ENCODE measurements around the gene FAM117B.

Gene FAM117B

DNA sequence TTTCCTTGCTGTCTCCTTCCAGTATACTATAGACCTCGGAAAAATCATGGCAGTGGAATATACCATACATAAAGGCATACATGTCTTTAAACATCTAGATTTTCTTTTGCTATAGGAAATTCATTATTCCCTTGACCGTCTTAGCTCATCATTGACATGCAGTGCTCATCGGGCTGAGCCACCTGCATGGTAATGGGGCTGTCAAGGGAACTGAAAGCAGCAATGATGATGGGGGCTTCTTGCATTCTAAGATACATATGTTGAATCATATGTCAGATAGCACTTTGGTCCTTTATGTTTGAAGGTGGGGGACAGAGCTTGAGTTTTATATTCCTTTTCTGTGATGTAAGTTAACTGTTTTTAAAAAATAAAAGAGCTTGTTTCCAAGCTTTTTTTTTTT is 130.2 kb downstream of the FAM117B start:
- DNase-seq (ENCODE audit: low spot score) = no peak
- peaks cover 42% of the 10 kb centered on the region for H3K4me1 Mint-ChIP-seq (ENCODE audit: low read depth)
- no peaks in the 10 kb centered on the region for H3K9me3 Mint-ChIP-seq
- H3K4me3 Mint-ChIP-seq = no peak overlapping the region
- H3K36me3 Mint-ChIP-seq (ENCODE audit: low read depth) = peaks cover 43% of the 10 kb centered on the region
- no peak overlapping the region for H3K27ac Mint-ChIP-seq
- H3K27me3 Mint-ChIP-seq (ENCODE audit: low read depth) = no peaks in the 10 kb centered on the region

DNA sequence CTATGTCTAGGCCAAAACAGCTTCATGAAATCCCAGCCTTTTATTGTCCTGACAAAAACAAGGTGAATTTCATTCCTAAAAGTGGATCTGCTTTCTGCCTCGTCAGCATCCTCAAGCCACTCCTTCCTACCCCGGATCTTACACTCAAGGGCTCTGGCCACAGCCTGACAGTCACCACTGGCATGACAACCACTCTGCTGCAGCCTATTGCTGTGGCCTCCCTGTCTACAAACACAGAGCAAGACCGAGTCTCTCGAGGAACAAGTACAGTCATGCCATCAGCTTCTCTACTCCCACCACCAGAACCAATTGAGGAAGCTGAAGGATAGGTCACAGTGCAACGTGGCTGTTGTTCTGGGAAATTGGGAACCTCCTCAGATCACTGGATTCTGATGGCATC is 130.7 kb downstream of the FAM117B start:
- Mint-ChIP-seq H3K4me3 (no peak overlapping the region), H3K27me3 (ENCODE audit: low read depth) (no peaks in the 10 kb centered on the region), H3K9me3 (no peaks in the 10 kb centered on the region), H3K4me1 (ENCODE audit: low read depth) (peaks cover 40% of the 10 kb centered on the region), H3K36me3 (ENCODE audit: low read depth) (peaks cover 41% of the 10 kb centered on the region), H3K27ac (no peak overlapping the region)
- no peak for DNase-seq (ENCODE audit: low spot score)

DNA sequence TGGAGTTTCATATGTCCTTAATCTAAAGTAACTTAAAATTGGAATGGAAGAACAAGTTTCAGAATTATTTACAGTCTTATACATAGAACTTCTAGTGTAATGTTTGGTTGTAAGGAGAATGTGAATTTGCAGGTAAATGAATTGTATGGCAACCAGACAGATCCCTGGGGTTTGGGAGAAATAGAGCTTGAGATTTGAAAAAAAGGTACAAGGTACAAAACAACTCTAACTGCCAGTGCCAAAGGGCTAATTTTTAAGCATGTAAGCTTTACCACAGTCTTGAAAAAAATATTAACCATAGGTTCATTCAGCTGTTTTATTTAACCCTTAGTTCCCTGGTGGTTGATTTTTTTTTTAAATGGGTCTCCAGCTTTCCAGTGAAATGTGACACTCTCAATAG is 133.5 kb downstream of the FAM117B start:
- no peaks in the 10 kb centered on the region for H3K9me3 Mint-ChIP-seq
- no peak overlapping the region for H3K4me3 Mint-ChIP-seq
- no peak overlapping the region for H3K27ac Mint-ChIP-seq
- no peak for DNase-seq (ENCODE audit: low spot score)
- peaks cover 15% of the 10 kb centered on the region for H3K4me1 Mint-ChIP-seq (ENCODE audit: low read depth)
- H3K27me3 Mint-ChIP-seq (ENCODE audit: low read depth) = no peaks in the 10 kb centered on the region
- peaks cover 31% of the 10 kb centered on the region for H3K36me3 Mint-ChIP-seq (ENCODE audit: low read depth)

DNA sequence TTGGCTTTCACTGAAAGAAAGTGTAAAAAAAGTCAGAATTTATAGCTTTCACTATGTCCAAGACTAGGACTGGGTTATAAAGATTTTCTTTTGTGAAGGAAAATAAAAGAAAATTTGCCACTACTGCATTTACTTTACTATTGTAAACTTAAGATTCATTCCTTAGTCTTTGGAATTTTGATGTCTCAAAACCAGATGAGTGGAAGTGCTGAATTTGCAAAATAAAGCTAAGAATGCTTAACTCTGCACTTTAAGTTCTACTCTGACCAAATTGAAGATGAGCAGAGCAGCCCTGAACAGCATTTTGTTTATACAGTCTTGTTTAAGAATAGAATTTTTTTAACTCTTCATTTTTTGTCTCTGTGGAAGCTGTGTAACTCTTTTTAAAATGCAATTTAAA is 134.4 kb downstream of the FAM117B start:
- Mint-ChIP-seq H3K36me3 (ENCODE audit: low read depth) (peaks cover 27% of the 10 kb centered on the region), H3K4me1 (ENCODE audit: low read depth) (peaks cover 8% of the 10 kb centered on the region), H3K4me3 (no peak overlapping the region), H3K27me3 (ENCODE audit: low read depth) (no peaks in the 10 kb centered on the region), H3K27ac (no peak overlapping the region), H3K9me3 (no peaks in the 10 kb centered on the region)
- no peak for DNase-seq (ENCODE audit: low spot score)

DNA sequence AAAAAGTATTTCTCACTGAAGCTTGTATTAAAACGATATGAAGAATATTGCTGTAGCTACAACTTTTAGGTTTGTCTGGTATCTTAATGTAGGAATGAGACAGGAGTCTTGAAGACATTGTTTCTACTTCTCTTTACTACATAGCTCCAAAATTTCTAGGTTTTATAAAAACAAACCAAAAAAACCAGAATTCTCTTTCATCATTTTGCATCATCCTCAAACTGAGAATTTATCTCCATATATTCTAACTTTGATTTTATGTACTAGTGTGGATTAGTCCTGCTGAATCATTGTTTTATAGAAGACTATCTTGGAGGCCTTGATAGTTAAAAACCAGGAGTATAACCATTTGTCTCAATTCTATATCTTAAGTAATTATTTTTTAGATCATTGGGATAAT is 136.6 kb downstream of the FAM117B start:
- Mint-ChIP-seq H3K4me3 (no peak overlapping the region), H3K36me3 (ENCODE audit: low read depth) (peaks cover 22% of the 10 kb centered on the region), H3K9me3 (no peaks in the 10 kb centered on the region), H3K27me3 (ENCODE audit: low read depth) (no peaks in the 10 kb centered on the region), H3K27ac (no peak overlapping the region), H3K4me1 (ENCODE audit: low read depth) (peaks cover 3% of the 10 kb centered on the region)
- DNase-seq (ENCODE audit: low spot score) = no peak

DNA sequence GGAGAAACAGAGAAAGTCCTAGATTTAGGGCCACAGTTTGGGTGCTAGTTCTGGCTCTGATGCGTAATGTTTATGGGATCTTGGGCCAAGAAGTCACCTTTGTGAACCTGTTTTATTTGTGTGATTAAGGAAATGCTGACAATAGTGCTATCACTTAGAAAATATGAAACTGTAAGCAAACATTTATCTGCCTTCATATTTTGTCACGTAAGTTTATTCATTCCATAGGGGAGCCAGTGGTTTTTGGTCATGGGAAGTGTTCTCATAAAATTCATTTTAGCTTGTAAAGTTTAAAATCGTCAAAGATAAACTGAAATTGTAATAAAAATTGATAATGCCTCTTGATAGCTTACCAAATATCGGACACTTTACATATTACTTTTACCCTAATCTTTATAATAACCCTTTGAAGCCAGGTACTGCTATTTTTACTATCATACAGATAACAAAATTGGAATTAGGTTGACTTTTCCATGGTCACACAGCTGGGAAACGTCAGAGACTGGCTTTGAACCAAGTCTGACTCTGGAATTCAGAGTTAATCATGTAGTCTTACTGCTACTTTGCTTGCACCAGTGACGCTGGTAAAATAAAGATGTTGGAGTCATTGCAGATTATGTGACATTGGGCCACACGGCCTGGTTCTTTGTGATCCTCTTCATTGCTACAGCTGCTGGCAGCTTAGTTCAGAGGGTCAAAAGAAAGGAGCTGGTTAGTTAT is 137.1 kb downstream of the FAM117B start:
- H3K9me3 Mint-ChIP-seq = no peaks in the 10 kb centered on the region
- no peaks in the 10 kb centered on the region for H3K27me3 Mint-ChIP-seq (ENCODE audit: low read depth)
- H3K4me3 Mint-ChIP-seq = no peak overlapping the region
- peaks cover 3% of the 10 kb centered on the region for H3K4me1 Mint-ChIP-seq (ENCODE audit: low read depth)
- peaks cover 21% of the 10 kb centered on the region for H3K36me3 Mint-ChIP-seq (ENCODE audit: low read depth)
- no peak for DNase-seq (ENCODE audit: low spot score)
- H3K27ac Mint-ChIP-seq = no peak overlapping the region

DNA sequence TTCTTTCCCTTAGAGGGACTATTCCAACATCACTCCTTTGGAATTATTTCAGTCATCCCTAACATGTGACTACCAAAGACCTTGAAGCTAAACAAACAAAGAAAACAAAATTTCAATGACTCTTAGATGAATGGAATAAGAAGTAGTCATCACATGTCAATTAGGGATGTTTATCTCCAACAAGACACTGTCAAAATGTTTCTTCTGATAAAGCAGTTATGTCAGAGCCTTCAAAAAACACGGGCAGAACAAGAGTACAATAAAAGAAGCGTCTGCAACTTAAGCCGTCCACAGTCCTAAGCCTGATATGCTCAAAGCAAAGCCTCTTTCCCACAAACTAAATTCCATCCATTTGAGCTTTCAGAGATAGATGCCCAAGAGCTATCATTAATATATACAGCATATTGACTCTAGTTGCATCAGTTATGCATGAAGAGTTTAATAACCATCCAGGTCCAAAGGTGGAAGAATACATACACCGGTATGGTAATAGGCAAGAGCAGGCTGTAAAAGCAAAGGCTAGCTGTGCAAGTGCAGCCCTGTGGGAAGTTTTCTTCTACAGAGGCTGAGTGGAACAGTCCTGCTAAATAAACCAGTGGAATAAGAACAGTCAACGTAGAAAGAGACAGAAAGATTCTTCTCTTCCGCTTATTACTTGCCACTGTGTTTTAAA is 138.7 kb downstream of the FAM117B start:
- no peak for DNase-seq (ENCODE audit: low spot score)
- Mint-ChIP-seq H3K27me3 (ENCODE audit: low read depth) (no peaks in the 10 kb centered on the region), H3K4me1 (ENCODE audit: low read depth) (no peaks in the 10 kb centered on the region), H3K27ac (no peak overlapping the region), H3K36me3 (ENCODE audit: low read depth) (peaks cover 23% of the 10 kb centered on the region), H3K9me3 (no peaks in the 10 kb centered on the region), H3K4me3 (no peak overlapping the region)

DNA sequence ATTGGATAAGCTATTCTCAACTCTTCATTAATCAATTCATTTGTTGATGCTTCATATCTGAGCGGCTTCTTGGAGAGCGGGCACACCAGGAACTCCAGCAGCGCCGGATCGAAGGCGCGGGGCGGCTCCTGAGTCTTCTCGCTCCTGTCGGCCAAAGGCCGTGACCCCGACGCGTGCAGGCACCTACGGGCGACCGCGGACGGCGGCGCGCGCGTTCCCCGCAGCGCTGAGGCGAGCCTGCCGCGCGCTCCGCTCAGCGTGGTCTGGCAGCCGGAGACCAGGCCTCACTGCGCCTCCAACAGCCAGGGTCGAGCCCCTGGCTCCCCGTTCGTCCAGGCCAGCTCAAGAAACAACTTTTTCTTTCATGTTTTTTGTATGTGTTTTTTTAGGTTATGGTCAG is 139.3 kb downstream of the FAM117B start:
- H3K9me3 Mint-ChIP-seq = no peaks in the 10 kb centered on the region
- H3K27me3 Mint-ChIP-seq (ENCODE audit: low read depth) = no peaks in the 10 kb centered on the region
- H3K4me1 Mint-ChIP-seq (ENCODE audit: low read depth) = no peaks in the 10 kb centered on the region
- DNase-seq (ENCODE audit: low spot score) = no peak
- no peak overlapping the region for H3K27ac Mint-ChIP-seq
- peaks cover 30% of the 10 kb centered on the region for H3K36me3 Mint-ChIP-seq (ENCODE audit: low read depth)
- no peak overlapping the region for H3K4me3 Mint-ChIP-seq

DNA sequence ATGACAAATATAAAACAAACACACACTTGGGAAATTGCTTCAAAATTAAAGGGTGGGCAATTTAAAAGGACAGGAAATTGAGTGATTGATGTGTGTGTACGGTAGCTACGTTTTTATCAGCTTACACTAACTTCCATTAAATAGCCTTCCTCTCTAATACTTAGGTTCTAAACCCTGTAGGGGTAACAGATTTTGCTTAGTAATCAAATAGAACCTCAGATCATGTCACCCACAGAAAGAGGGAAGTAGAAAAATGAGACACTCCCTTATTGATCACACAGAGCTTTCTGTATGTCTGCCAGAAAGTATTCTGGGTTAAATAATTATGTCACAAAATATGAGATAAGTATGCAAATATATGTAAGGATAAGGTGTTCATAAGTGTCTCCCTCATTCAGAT is 143.4 kb downstream of the FAM117B start:
- H3K36me3 Mint-ChIP-seq (ENCODE audit: low read depth) = peaks cover 44% of the 10 kb centered on the region
- H3K9me3 Mint-ChIP-seq = no peaks in the 10 kb centered on the region
- no peak for DNase-seq (ENCODE audit: low spot score)
- H3K27ac Mint-ChIP-seq = no peak overlapping the region
- H3K27me3 Mint-ChIP-seq (ENCODE audit: low read depth) = no peaks in the 10 kb centered on the region
- H3K4me1 Mint-ChIP-seq (ENCODE audit: low read depth) = peaks cover 11% of the 10 kb centered on the region
- no peak overlapping the region for H3K4me3 Mint-ChIP-seq

DNA sequence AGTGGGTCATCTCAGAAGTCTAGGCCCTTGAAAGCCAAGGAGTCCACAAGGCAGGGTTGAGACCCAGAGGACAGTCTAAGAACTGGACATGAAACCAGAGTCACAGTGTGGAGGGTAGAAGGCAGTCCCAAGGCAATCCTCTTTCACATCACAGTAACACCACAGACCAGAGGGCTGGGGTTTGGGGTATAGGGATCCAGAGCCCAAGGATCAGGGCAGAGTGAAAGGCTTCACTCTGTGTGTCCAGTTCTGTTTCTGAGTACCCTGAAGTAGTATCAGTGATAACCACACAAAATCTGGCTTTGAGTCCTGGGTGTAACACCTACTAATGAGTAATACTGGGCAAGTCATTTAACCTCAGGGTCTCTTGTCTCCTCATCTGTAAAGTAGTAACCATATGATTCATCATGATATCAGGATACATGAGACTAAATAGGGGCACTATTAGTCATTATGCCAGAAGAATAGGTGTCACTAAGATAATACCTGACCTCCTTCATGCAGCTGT is 145.8 kb downstream of the FAM117B start:
- peaks cover 45% of the 10 kb centered on the region for H3K36me3 Mint-ChIP-seq (ENCODE audit: low read depth)
- no peak overlapping the region for H3K4me3 Mint-ChIP-seq

DNA sequence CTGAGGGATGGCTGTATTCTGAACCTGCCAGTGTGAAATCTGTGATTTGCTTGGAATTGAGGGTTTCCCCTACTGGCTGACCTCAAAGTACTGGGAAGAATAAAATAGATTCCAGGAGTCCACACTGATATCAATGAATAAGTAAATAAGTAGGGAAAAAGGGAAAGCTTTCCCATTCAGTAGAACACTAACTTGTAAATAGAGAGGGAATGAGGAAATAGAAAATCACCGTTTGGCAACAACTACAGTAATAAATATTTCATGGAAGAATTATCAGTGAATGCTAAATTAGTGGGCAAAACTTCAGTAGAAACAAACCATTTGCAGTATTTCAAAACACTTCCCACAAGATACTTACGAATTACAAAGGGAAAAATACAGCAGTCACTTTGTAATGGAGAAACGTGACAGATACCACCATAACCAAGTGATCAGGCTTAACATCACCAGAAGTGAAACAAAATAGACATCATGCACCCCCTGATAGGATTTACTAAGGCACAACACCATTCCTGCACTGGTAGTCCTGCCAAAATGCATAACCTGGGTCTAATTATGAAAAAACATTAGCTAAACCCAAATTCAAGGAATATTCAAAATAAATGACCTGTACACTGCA is 148.3 kb downstream of the FAM117B start:
- H3K9me3 Mint-ChIP-seq = no peaks in the 10 kb centered on the region
- H3K27me3 Mint-ChIP-seq (ENCODE audit: low read depth) = no peaks in the 10 kb centered on the region
- peaks cover 53% of the 10 kb centered on the region for H3K36me3 Mint-ChIP-seq (ENCODE audit: low read depth)
- peaks cover 11% of the 10 kb centered on the region for H3K4me1 Mint-ChIP-seq (ENCODE audit: low read depth)
- DNase-seq (ENCODE audit: low spot score) = no peak
- no peak overlapping the region for H3K4me3 Mint-ChIP-seq
- H3K27ac Mint-ChIP-seq = no peak overlapping the region

More for the DNA sequence above, 145.8 kb downstream of the FAM117B start:
- peak; percentile 32 for DNase-seq (ENCODE audit: low spot score)
- Mint-ChIP-seq H3K27ac (no peak overlapping the region), H3K9me3 (no peaks in the 10 kb centered on the region), H3K4me1 (ENCODE audit: low read depth) (peaks cover 11% of the 10 kb centered on the region), H3K27me3 (ENCODE audit: low read depth) (no peaks in the 10 kb centered on the region)

DNA sequence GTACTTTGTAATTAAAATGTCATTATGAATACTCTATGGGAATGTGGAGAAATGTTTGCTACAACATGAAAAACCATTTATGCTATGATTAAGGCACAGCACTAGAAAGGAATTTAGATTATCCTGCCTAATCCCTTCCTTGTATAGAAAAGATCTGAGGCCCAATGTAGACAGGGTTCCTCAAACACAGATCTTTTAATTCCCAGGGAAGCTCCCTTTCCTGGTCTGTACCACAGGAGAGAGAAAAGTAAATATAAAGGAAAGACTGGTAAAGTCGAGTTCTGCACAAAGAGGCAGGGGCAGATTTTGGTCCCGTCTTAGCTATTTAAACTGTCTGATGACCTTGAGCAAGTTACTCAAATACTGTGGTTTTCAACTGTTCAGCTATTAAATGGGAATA is 152.1 kb downstream of the FAM117B start:
- Mint-ChIP-seq H3K9me3 (no peaks in the 10 kb centered on the region), H3K27ac (no peak overlapping the region), H3K36me3 (ENCODE audit: low read depth) (peaks cover 34% of the 10 kb centered on the region), H3K27me3 (ENCODE audit: low read depth) (no peaks in the 10 kb centered on the region), H3K4me1 (ENCODE audit: low read depth) (no peaks in the 10 kb centered on the region), H3K4me3 (no peak overlapping the region)
- no peak for DNase-seq (ENCODE audit: low spot score)

DNA sequence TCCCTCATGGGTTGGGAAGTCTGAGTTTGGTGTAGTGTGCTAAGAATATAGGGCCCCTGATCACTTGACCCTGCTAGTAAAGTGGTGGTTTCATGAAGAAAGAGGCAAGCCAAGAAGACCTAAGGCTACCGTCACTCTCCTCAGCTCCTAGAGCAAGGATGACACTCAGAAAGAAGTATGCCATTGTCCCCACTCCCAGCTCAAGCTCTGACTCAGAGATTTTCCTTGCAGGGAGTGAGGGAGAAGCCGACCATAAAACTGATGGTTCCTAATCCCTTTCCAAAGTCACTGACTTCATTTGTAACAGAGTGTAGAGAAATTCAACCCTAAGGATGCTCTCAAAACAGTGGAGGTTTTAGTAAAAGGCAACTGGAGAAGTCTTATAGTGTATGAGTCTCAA is 155.9 kb downstream of the FAM117B start:
- no peaks in the 10 kb centered on the region for H3K4me1 Mint-ChIP-seq (ENCODE audit: low read depth)
- no peaks in the 10 kb centered on the region for H3K27me3 Mint-ChIP-seq (ENCODE audit: low read depth)
- no peak overlapping the region for H3K27ac Mint-ChIP-seq
- H3K9me3 Mint-ChIP-seq = no peaks in the 10 kb centered on the region
- no peak for DNase-seq (ENCODE audit: low spot score)
- H3K36me3 Mint-ChIP-seq (ENCODE audit: low read depth) = peaks cover 21% of the 10 kb centered on the region
- no peak overlapping the region for H3K4me3 Mint-ChIP-seq

DNA sequence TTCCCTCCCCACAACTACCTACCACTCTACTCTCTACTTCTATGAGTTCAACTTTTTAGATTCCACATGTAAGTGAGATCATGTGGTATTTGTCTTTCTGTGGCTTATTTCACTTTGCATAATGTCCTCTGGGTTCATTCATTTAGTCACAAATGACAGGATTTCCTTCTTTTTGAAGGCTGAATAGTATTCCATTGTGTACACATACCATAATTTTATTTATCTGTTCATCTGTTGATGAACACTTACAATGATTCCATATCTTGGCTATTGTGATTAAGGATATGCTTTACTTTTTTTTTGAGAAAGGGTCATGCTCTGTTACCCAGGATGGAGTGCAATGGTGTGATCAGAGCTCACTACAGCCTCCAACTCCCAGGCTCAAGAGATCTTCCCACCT is 163.2 kb downstream of the FAM117B start:
- Mint-ChIP-seq H3K4me1 (ENCODE audit: low read depth) (no peaks in the 10 kb centered on the region), H3K9me3 (peaks cover 9% of the 10 kb centered on the region), H3K4me3 (no peak overlapping the region), H3K27me3 (ENCODE audit: low read depth) (no peaks in the 10 kb centered on the region), H3K36me3 (ENCODE audit: low read depth) (peaks cover 14% of the 10 kb centered on the region), H3K27ac (no peak overlapping the region)
- no peak for DNase-seq (ENCODE audit: low spot score)

All from T-helper 2 cell treated with Interferon-gamma antibody and Interleukin-4, amounts not matched to agents 5 μg/mL and 100 μg/mL, for 36 hours (primary cell).